Mucosa of gallbladder (tissue), 1 donor: ENCODE data around the gene TMEM236. TPM values are rescaled to one million over a fixed set of nuclear protein-coding genes. Genes with fewer than 3 reads are reported as not detected.

ENCODE experiments used
- DNase-seq: peaks from one replicate; pipeline ENCODE4 v3.0.0-alpha.2; 2020; ENCODE audit warnings: low spot score
- total RNA-seq: library from RNA; stranded (reverse); gene quantifications from one replicate; pipeline ENCODE4 v1.2.1, GENCODE V29; 2021
- donor health status: DM: no; HTN: no; CAD: no.

The TMEM236 gene
- total RNA-seq, 1 donor from 2014 or later, result 0.46 TPM

DNA sequence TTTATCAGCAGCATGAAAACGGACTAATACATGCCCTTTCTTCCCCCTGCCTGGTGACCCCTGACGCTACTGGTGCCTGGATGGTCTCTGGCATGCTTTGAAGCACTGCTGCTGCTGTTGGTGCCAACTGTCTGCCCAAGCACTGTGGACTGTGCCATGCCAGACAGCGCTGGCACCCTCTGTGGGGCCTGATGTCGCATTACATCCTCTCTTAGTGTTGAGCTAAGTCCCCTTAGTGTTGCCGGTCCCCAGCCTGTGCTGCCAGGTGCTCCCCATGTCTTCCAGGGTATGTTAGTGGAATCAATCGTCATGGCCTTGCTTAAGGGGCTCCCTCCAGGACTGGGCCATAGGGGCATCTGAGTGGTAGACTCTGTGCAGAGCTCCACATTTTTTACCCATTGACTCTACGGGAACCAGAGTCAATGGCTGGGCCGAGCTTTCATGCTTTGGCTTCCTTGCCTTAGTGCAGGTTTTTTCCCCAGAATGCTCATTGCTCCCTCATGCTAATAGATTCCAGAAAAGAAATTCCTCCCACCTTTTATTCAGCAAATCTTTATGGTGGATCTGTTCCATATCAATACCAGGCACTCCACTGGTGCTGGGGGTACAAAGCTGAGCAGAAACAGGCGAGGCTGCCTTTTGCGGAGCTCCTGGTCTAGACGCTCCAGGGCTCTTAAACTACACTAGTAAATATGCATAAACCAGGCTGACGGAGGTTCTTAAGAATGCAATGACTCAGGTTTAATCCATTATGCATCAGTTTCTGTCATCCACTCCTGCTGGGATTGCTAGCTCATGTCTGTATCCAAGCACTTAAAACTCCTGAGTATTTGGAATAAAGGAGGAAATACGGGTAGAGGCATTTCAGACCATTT lies 35.3 kb downstream of the TMEM236 start:
- DNase-seq, result no peak

- DNase-seq, result no peak
These were observed 36.6 kb downstream of the TMEM236 start for GRCh38 chr10:17788646-17789045.

DNA sequence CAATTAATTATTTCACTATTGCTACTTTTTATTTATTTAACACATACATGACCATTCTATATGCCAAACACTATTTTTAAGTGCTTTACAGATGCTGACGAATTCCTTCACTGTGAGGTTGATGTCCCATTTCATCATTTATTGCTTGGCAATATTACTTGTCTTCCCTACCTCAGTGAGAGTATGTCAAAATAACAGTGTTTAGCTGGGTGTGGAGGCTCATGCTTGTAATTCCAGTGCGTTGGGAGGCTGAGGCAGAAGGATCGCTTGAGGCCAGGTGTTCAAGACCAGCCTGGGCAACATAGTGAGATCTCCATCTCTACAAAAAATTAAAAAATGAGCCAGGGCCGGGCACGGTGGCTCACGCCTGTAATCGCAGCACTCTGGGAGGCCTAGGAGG lies 37.4 kb downstream of the TMEM236 start:
- no peak for DNase-seq

- DNase-seq, result no peak
These were observed 38.6 kb downstream of the TMEM236 start for GRCh38 chr10:17790651-17791050.

- no peak for DNase-seq
These were observed 41.0 kb downstream of the TMEM236 start for GRCh38 chr10:17792991-17793390.

- no peak for DNase-seq
These were observed 42.0 kb downstream of the TMEM236 start for GRCh38 chr10:17793823-17794644.

- DNase-seq, result no peak
These were observed 43.1 kb downstream of the TMEM236 start for GRCh38 chr10:17795083-17795482.

DNA sequence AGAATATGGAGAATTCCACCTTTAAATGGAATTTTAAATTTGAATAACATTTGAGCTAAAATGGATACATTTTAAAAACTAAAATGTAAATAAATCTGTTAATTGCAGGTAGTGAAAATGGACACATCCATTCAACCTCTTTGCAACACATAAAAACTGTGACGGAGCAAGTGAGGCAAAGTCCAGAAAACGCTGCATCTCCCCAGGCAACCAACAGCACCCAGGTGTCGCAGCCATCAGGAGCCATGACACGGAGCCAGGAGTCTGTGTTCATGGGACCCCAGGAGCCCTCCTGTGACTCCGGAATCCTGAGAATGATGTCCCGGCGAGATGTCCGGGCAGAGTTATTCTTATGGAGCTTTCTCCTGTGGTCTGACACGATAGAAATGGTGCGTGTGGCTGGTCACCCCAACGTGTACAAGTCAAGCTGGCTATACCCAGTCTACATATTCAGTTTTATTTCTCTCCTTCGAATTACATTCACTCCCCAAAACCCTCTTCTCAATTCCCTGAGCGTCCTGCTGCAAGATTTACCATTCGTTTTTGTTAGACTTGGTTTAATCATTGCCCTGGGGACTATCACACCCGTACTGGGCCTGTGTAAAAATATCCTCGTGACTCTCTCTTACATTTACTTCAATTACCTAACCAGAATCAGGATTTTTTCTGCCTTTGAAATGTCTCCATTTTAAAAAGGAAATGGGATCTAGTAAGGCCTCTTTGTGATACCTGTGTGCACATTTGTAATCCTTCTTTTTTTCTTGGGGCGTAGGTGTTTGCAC lies 44.0 kb downstream of the TMEM236 start:
- no peak for DNase-seq

GRCh38 chr10:17801507-17801906 lies 49.5 kb downstream of the TMEM236 start:
- no peak for DNase-seq

- no peak for DNase-seq
These were observed 50.3 kb downstream of the TMEM236 start for GRCh38 chr10:17802350-17802749.

DNA sequence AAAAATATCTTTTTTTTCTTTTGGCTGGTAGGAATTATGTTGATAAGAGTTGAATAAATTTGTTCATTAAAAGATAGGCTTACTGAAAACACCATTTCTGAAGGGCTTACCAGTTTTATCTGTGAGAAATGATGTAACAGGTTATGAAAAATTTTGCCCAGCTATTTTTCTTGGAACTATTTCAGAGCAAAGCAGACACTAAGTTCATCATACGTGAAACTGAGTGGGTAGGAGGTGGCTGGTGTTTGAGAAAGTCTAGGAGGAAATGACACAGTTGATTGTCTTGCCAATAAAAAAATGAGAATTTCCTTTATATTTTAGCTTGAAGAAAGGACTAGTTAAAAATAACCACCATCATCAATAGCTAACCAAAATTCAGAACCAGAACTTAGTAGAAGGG lies 51.0 kb downstream of the TMEM236 start:
- no peak for DNase-seq

- DNase-seq, result no peak
These were observed 53.3 kb downstream of the TMEM236 start for GRCh38 chr10:17805330-17805729.

GRCh38 chr10:17805921-17806577 lies 54.0 kb downstream of the TMEM236 start:
- DNase-seq, result no peak

DNA sequence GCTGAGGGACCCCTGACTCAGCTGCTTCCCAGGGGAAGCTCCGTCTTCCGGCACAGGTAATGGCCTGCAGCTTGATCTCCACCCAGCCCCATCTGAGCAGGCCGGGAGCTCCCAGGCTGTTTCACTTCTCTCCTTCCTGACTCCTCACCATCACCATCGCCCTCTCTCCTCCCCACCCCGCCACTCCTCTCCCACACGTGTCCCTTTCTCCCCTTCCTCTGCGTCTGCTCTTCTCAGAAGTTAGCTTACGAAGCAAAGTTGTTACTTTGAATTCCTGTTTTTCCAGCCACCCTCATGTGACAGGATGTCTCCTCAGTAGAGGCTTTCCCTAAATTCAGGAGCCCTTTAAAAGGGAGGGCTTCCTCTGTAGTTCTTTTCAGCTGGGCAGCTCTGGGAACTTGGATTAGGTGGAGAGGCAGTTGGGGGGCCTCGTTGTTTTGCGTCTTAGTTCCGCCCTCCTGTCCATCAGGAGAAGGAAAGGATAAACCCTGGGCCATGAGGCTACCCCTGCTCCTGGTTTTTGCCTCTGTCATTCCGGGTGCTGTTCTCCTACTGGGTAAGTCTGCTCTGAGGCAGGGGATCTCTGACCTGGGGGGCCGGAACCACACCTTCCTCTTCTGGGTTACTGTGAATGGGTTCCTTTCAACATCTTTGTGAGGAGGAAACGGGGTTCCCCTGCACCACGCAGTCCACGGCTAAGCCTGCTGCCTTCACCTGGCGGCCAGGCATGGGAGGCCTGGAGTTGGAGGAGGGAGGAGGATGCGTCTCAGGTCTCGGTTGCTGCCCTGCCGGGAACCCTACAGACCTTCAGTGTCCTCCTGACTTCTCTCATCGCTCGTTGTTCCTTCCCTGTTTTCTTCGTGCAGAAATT lies 57.2 kb downstream of the TMEM236 start, which contains the start of gene MRC1:
Gene MRC1 (plus strand): TSS at position 378 of the 871 bp plus-strand sequence. CDS start 118 bp downstream, at position 496.
- DNase-seq, result no peak

- DNase-seq, result no peak
These were observed 59.3 kb downstream of the TMEM236 start for GRCh38 chr10:17811146-17811865.

DNA sequence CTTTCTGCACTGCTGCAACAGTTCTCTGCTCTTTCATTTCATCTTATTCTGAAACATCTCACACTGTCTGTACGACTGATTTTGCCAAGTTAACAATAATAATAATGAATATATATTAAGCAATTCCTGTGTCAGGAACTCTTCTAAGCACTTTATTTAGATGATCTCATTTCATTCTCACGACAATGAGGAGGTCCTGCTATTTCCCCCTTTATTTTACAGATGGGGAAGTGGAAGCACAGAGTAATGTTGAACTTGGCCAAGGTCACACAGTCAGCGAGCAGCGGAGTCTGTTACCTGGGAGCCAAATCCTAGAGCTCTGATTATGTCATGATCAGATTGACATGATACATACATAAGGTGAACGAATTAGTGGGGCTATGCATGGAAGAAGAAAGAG lies 63.0 kb downstream of the TMEM236 start:
- no peak for DNase-seq

DNA sequence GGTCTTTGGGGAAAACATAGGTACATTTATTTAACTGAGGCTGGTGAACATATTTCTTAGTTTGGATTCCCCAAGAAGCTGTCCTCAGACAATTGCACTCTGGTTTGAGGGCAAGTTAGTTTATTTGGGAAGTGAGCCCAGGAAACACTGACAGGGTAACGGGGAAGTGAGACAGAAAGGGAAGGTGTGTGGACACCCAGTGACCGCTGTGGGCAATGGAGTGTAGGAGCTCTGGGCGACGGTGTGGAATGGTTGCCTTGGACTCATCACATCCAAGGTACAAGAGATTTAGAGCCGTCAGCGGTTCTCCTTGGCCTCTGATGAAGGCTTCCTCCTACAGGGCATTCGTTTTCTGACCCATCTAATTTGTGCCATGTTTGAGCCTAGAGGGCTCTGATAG lies 64.2 kb downstream of the TMEM236 start:
- DNase-seq, result no peak

DNA sequence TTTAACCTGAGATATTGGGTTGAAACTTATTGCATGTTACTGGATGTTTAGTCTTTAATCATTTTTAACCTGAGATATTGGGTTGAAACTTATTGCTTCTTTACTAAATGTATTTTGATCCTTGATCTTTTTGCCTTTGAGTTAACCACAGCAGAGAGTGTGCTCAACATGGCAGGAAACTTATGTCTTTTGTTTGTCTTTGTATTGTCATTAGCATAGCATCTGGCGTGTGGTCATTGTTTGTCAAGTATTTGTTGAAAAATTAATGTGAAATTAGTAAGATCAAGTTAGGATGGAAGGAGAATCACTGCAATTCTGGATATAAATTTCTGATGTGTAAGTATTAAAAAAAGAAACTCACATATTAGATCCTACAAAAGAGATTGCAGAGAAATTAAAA lies 65.3 kb downstream of the TMEM236 start:
- no peak for DNase-seq

DNA sequence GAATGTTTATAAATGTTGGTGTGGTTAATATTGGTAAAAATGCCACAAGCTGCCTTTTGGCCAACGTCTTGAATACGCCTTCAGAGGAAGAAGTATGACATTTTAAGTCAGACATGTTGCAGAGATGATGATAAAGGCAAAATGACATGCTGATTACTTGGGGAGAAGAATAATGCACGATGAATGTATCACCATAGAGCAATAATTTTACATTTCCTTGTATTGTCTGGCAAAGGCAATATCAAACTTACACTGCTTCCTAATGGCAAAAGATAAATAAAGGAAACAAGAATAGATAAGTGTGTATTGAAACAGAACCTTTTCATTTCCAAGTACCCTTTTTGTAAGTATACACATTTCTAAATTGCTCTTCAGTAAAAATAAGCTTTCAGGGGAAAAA lies 65.8 kb downstream of the TMEM236 start:
- DNase-seq, result no peak

GRCh38 chr10:17819836-17820235 lies 67.8 kb downstream of the TMEM236 start:
- no peak for DNase-seq
